PC-9 (cell line): ENCODE data around the gene CCSAP.

Experiments
- CTCF ChIP-seq: fragments of 200-600 bp; sonication (generic); conservative IDR thresholded peaks from 2 replicates; pipeline ENCODE4 v1.6.1; 2017; ENCODE audit warnings: mixed run types, antibody characterized with exemption, mild to moderate bottlenecking, moderate library complexity
- EZH2 ChIP-seq: fragments of 200-600 bp; sonication (generic); IDR thresholded peaks from 2 replicates; pipeline ENCODE4 v1.8.0; 2017; ENCODE audit warnings: antibody characterized with exemption, low read depth

- TF ChIP-seq CTCF (no peak), EZH2 (no peak)
Measured at GRCh38 chr1:229372251-229372650, 29.4 kb upstream of the CCSAP start.
